Measurements from ENCODE around the gene UFC1. TPM values are rescaled to one million over a fixed set of nuclear protein-coding genes. Genes with fewer than 3 reads are reported as not detected.

UFC1 gene
- total and polyA plus RNA-seq, 2 of the 13 experiments (the other 11 are each of a cell fraction or from before 2014, with no cell fraction given) = 72.8 to 85.2 TPM

DNA sequence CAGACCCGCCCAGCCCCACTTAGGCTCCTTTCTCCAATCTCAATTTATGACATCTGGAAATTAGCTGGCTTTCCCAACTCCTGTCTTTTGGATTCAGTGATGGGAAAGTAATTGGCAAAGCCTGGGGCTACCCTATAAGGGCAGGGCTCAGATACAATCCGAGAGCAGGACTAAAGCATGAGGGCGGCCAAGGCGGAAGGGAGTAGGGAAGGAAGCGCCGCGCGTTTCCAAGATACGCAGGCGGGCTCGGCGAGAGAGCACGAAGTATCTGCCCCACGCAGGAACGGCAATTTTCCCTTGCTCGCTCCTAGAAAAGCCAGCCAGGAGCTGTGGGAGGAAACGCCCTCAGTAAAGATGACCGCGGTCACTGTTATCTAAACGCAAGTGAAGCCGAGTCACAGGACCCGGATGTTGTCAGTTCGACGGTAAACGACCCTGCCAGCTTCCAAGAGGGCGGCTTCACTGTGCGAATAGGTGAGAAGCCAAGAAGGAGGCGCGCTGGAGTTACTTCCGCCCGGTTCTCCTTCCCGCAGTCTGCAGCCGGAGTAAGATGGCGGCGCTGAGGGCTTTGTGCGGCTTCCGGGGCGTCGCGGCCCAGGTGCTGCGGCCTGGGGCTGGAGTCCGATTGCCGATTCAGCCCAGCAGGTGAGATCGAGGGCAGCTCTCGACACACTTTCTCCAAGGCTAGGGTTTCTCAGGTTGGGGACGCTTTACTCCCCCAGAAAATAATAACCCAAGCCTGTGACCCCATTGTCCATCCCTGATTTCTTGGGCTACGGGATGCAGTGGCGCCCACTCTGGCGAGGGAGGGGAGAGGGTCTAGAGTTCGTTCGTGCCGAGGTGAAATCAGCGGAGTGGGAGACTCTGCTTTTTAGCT is 48.3 kb downstream of the UFC1 start, which contains the start of gene NDUFS2 (continued):
- TF ChIP-seq ZFP41 (CRISPR knock-in tag; IDR thresholded peaks at IDR 0.05; ENCODE audit: borderline replicate concordance) = no peak
- TF ChIP-seq NONO (IDR thresholded peaks at IDR 0.05) = no peak
- TF ChIP-seq NONO (CRISPR knock-in tag; conservative IDR thresholded peaks at IDR 0.05) = peak; percentile 77; the same call in 1 of the 2 replicates
- TF ChIP-seq, protein P1, sequence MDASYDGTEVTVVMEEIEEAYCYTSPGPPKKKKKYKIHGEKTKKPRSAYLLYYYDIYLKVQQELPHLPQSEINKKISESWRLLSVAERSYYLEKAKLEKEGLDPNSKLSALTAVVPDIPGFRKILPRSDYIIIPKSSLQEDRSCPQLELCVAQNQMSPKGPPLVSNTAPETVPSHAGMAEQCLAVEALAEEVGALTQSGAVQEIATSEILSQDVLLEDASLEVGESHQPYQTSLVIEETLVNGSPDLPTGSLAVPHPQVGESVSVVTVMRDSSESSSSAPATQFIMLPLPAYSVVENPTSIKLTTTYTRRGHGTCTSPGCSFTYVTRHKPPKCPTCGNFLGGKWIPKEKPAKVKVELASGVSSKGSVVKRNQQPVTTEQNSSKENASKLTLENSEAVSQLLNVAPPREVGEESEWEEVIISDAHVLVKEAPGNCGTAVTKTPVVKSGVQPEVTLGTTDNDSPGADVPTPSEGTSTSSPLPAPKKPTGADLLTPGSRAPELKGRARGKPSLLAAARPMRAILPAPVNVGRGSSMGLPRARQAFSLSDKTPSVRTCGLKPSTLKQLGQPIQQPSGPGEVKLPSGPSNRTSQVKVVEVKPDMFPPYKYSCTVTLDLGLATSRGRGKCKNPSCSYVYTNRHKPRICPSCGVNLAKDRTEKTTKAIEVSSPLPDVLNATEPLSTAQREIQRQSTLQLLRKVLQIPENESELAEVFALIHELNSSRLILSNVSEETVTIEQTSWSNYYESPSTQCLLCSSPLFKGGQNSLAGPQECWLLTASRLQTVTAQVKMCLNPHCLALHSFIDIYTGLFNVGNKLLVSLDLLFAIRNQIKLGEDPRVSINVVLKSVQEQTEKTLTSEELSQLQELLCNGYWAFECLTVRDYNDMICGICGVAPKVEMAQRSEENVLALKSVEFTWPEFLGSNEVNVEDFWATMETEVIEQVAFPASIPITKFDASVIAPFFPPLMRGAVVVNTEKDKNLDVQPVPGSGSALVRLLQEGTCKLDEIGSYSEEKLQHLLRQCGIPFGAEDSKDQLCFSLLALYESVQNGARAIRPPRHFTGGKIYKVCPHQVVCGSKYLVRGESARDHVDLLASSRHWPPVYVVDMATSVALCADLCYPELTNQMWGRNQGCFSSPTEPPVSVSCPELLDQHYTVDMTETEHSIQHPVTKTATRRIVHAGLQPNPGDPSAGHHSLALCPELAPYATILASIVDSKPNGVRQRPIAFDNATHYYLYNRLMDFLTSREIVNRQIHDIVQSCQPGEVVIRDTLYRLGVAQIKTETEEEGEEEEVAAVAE (CRISPR knock-in tag; IDR thresholded peaks at IDR 0.05; ENCODE audit: borderline replicate concordance) = no peak; the same call in 1 of the 2 replicates
- TF ChIP-seq, protein P2, sequence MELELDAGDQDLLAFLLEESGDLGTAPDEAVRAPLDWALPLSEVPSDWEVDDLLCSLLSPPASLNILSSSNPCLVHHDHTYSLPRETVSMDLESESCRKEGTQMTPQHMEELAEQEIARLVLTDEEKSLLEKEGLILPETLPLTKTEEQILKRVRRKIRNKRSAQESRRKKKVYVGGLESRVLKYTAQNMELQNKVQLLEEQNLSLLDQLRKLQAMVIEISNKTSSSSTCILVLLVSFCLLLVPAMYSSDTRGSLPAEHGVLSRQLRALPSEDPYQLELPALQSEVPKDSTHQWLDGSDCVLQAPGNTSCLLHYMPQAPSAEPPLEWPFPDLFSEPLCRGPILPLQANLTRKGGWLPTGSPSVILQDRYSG (CRISPR knock-in tag; IDR thresholded peaks at IDR 0.05) = 0 out of 2 replicates have a peak, but pooled peaks have one; percentile 6
- no peak for TF ChIP-seq KDM3A (CRISPR knock-in tag; IDR thresholded peaks at IDR 0.05; ENCODE audit: low read depth)
- no peak for TF ChIP-seq SRSF9 (IDR thresholded peaks at IDR 0.05; ENCODE audit: borderline replicate concordance, insufficient read depth, low read depth, low read length, poor library complexity, severe bottlenecking)
- TF ChIP-seq MBNL3 (CRISPR knock-in tag; conservative IDR thresholded peaks at IDR 0.05) = no peak
- no peak for TF ChIP-seq RAD51 (IDR thresholded peaks at IDR 0.05; ENCODE audit: borderline replicate concordance)
- TF ChIP-seq ZNF263 (CRISPR knock-in tag; IDR thresholded peaks at IDR 0.05) = no peak
- no peak for TF ChIP-seq SMARCE1 (IDR thresholded peaks at IDR 0.05; ENCODE audit: borderline replicate concordance)
- TF ChIP-seq SIX1 (CRISPR knock-in tag; IDR thresholded peaks at IDR 0.05; ENCODE audit: borderline replicate concordance) = no peak
- no peak for TF ChIP-seq ZNF282 (IDR thresholded peaks at IDR 0.05; ENCODE audit: partially characterized antibody)
- TF ChIP-seq ARNTL (CRISPR knock-in tag; IDR thresholded peaks at IDR 0.05) = 0 out of 2 replicates have a peak, but pooled peaks have one; percentile 30
- TF ChIP-seq, protein P3, sequence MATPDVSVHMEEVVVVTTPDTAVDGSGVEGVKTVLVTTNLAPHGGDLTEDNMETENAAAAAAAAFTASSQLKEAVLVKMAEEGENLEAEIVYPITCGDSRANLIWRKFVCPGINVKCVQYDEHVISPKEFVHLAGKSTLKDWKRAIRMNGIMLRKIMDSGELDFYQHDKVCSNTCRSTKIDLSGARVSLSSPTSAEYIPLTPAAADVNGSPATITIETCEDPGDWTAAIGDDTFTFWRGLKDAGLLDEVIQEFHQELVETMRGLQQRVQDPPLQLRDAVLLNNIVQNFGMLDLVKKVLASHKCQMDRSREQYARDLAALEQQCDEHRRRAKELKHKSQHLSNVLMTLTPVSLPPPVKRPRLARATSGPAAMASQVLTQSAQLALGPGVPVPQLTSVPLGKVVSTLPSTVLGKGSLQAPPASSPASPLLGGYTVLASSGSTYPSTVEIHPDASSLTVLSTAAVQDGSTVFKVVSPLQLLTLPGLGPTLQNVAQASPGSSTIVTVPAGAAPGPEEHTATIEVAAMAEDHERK (CRISPR knock-in tag; IDR thresholded peaks at IDR 0.05; ENCODE audit: low read depth) = no peak
- TF ChIP-seq, protein P4, sequence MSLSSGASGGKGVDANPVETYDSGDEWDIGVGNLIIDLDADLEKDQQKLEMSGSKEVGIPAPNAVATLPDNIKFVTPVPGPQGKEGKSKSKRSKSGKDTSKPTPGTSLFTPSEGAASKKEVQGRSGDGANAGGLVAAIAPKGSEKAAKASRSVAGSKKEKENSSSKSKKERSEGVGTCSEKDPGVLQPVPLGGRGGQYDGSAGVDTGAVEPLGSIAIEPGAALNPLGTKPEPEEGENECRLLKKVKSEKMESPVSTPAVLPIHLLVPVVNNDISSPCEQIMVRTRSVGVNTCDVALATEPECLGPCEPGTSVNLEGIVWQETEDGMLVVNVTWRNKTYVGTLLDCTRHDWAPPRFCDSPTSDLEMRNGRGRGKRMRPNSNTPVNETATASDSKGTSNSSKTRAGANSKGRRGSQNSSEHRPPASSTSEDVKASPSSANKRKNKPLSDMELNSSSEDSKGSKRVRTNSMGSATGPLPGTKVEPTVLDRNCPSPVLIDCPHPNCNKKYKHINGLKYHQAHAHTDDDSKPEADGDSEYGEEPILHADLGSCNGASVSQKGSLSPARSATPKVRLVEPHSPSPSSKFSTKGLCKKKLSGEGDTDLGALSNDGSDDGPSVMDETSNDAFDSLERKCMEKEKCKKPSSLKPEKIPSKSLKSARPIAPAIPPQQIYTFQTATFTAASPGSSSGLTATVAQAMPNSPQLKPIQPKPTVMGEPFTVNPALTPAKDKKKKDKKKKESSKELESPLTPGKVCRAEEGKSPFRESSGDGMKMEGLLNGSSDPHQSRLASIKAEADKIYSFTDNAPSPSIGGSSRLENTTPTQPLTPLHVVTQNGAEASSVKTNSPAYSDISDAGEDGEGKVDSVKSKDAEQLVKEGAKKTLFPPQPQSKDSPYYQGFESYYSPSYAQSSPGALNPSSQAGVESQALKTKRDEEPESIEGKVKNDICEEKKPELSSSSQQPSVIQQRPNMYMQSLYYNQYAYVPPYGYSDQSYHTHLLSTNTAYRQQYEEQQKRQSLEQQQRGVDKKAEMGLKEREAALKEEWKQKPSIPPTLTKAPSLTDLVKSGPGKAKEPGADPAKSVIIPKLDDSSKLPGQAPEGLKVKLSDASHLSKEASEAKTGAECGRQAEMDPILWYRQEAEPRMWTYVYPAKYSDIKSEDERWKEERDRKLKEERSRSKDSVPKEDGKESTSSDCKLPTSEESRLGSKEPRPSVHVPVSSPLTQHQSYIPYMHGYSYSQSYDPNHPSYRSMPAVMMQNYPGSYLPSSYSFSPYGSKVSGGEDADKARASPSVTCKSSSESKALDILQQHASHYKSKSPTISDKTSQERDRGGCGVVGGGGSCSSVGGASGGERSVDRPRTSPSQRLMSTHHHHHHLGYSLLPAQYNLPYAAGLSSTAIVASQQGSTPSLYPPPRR (CRISPR knock-in tag; IDR thresholded peaks at IDR 0.05; ENCODE audit: borderline replicate concordance) = peak; percentile 58; the same call in 1 of the 2 replicates

All from HepG2 (cell line).